HFFc6 (cell line): ENCODE results near the gene ZNF213. TPM values are rescaled to one million over a fixed set of nuclear protein-coding genes. Genes with fewer than 3 reads are reported as not detected.

Experiments used
- DNase-seq: peaks from one replicate; pipeline ENCODE4 v3.0.0-alpha.2; 2018
- H3K27ac Mint-ChIP-seq: 2 replicates; pipeline ENCODE4 v1.8.0; 2020; ENCODE audit warnings: mild to moderate bottlenecking, mixed read lengths
- H3K27me3 Mint-ChIP-seq: 2 replicates; pipeline ENCODE4 v1.8.0; 2021; ENCODE audit warnings: mild to moderate bottlenecking, moderate library complexity, mixed read lengths; ENCODE audit not compliant: insufficient read depth
- H3K36me3 Mint-ChIP-seq: 2 replicates; pipeline ENCODE4 v1.8.0; 2021; ENCODE audit warnings: low read depth, mixed read lengths
- H3K4me1 Mint-ChIP-seq: 2 replicates; pipeline ENCODE4 v1.8.0; 2020; ENCODE audit warnings: low read depth, mixed read lengths
- H3K4me3 Mint-ChIP-seq: 2 replicates; pipeline ENCODE4 v1.8.0; 2020; ENCODE audit warnings: mild to moderate bottlenecking, moderate library complexity, mixed read lengths
- H3K9me3 Mint-ChIP-seq: 2 replicates; pipeline ENCODE4 v1.8.0; 2020; ENCODE audit warnings: mild to moderate bottlenecking, mixed read lengths
- total RNA-seq, 6 experiments: library from RNA; stranded (reverse); fragmentation: NEBNext Ultra II Directional; extraction: Animal tissue kit (Norgen Biotek cat#: 25700); gene quantifications; 2 replicates in 1 of 6; 3 replicates in 5 of 6; pipeline ENCODE4 v1.2.3, GENCODE V29; 2021
- TF ChIP-seq, protein P1 (sequence below): fragments of 200-600 bp; sonication (generic); IDR thresholded peaks from 2 replicates; pipeline ENCODE4 v1.5.0; 2021; ENCODE audit warnings: antibody characterized with exemption, mild to moderate bottlenecking

The ZNF213 gene
- total RNA-seq, 6 experiments from 2014 or later = 5.9 to 7.3 (median 6.9) TPM

DNA sequence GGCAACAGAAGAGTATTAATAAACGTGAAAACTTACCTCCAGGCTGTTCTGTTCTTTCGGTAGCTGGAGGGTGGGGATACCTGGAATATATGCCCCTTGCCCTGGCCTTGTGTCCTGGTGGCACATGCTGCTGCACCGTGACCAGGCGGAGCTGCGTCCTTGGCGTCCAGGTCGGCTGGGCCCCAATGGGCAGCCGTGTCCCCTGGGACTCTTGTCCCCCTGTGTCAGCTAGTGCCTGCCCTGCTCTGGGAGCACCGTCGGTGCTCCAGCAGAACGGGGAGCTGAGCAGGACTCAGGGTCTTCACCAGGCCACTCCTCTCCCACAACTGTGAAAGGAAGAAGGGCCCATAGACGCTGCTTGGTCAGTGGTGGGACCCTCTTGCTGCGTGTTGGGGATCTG is 7.9 kb downstream of the ZNF213 start:
- Mint-ChIP-seq H3K27me3 (no peaks in the 10 kb centered on the region; the same call in none of the 2 replicates), H3K4me1 (peaks cover 10% of the 10 kb centered on the region; the same call in 1 of the 2 replicates), H3K9me3 (no peaks in the 10 kb centered on the region), H3K36me3 (peaks cover 7% of the 10 kb centered on the region), H3K4me3 (no peak overlapping the region), H3K27ac (no peak overlapping the region)
- DNase-seq = no peak
- TF ChIP-seq, protein P1, sequence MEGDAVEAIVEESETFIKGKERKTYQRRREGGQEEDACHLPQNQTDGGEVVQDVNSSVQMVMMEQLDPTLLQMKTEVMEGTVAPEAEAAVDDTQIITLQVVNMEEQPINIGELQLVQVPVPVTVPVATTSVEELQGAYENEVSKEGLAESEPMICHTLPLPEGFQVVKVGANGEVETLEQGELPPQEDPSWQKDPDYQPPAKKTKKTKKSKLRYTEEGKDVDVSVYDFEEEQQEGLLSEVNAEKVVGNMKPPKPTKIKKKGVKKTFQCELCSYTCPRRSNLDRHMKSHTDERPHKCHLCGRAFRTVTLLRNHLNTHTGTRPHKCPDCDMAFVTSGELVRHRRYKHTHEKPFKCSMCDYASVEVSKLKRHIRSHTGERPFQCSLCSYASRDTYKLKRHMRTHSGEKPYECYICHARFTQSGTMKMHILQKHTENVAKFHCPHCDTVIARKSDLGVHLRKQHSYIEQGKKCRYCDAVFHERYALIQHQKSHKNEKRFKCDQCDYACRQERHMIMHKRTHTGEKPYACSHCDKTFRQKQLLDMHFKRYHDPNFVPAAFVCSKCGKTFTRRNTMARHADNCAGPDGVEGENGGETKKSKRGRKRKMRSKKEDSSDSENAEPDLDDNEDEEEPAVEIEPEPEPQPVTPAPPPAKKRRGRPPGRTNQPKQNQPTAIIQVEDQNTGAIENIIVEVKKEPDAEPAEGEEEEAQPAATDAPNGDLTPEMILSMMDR = no peak

DNA sequence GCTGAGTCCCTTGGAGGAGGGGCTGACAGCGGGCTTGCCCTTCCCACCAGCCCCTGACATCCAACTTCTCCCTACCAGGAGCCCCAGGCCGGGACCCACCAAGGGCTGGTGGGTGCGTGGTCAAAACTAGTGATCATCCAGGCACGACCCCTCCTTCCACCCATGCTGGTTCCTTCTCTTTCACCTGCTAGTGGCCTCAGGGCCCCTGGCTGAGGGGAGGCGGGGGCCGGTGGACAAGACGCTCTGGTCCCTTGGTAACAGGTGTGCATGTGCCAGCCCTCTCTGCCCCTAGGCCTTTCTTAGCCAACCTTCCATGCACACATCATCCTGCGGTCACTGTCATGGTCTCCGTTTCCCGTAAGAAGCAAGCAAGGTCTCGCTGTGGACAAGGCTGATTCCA is 8.4 kb downstream of the ZNF213 start:
- no peaks in the 10 kb centered on the region; the same call in none of the 2 replicates for H3K27me3 Mint-ChIP-seq

DNA sequence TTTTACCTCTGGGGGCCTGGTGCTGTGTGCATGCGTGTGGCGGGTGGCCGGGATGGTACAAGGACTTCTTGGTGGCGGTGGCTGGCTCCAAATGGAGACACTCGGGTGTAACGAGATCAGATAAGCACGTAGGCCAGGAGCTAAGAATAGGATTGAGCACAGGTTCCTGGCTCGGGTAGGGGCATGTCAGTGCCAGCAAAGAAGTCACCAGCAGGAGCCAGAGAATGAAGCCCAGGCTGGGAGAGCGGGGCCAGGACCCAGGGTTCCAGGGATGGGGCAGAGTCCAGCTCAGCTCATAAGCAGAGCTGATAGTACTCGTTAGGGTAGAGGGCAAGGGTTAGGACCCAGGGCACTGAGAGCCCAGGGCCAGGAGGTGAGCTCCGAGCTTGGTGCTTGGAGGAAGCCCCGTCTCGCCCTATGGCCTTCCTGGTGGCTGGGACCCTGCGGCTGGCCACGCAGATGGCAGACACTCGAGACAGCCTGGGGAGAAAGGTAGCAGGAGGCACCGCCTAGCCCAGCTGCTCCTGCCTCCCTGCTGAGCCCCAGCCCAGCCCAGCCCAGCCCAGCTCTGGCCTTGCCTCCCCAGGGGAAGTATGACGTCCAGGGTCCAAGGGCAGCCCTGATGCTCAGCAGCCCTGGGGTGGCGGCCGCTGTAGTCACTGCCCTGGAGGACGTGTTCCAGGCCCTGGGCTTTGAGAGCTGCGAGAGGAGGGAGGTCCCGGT is 8.9 kb downstream of the ZNF213 start:
- peaks cover 10% of the 10 kb centered on the region; the same call in 1 of the 2 replicates for H3K4me1 Mint-ChIP-seq
- H3K27me3 Mint-ChIP-seq = no peaks in the 10 kb centered on the region; the same call in none of the 2 replicates
- H3K9me3 Mint-ChIP-seq = no peaks in the 10 kb centered on the region
- H3K27ac Mint-ChIP-seq = no peak overlapping the region
- no peak overlapping the region for H3K4me3 Mint-ChIP-seq
- DNase-seq = no peak
- peaks cover 7% of the 10 kb centered on the region for H3K36me3 Mint-ChIP-seq
- TF ChIP-seq, protein P1 = no peak

More for the DNA sequence above, 8.4 kb downstream of the ZNF213 start:
- TF ChIP-seq, protein P1 = no peak
- Mint-ChIP-seq H3K4me1 (peaks cover 10% of the 10 kb centered on the region; the same call in 1 of the 2 replicates), H3K9me3 (no peaks in the 10 kb centered on the region), H3K27ac (no peak overlapping the region), H3K4me3 (no peak overlapping the region), H3K36me3 (peaks cover 7% of the 10 kb centered on the region)
- no peak for DNase-seq

DNA sequence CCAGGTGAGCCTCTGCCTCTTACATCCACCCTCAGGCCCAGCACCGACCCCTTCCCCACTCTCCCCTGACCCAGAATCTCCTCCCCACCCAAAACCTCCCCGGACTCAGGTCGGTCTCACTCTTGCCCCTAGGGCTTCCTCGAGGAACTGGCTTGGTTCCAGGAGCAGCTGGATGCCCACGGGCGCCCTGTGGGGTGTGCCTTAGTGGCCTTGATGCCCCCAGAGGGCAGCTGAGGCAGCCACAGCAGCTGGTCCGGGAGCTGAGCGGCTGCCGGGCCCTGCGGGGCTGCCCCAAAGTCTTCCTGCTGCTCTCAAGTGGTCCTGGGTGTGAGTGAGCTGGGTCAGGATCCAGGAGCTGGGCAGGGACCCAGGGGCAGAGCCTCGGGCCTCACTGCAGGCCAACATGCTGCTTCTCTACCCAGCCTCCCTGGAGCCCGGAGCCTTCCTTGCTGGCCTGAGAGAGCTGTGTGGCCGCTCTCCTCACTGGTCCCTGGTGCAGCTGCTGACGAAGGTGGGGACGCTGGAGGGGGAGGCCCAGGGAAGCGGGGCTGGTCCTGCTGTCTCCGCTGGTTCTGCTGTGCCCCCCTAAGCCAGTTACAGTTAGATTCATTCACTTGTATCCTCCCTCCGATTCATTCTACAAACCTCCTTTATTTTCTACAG is 9.6 kb downstream of the ZNF213 start:
- Mint-ChIP-seq H3K36me3 (peaks cover 7% of the 10 kb centered on the region), H3K4me1 (peaks cover 4% of the 10 kb centered on the region; the same call in 1 of the 2 replicates), H3K9me3 (no peaks in the 10 kb centered on the region), H3K4me3 (no peak overlapping the region), H3K27me3 (no peaks in the 10 kb centered on the region; the same call in none of the 2 replicates), H3K27ac (no peak overlapping the region)
- DNase-seq = no peak
- TF ChIP-seq, protein P1 = no peak

DNA sequence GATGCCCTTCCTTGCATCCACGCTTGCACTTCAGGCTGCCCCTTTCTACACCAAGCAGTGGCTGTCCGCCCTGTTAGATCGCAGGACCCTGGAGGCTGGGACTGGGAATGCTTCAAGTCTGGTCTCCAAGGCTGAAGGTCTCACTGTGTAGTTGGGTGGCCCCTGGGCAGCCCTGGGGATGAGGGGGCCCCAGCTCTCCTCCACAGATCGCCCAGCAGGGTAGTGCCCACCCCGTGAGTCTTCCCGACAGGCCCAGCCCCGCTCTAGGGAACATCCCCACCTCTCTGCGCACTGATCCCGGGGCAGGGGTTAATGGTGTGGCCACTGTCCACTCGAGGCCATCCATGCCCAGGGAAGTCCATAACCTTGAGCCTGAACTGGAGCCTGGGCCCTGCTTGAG is 10.3 kb downstream of the ZNF213 start:
- Mint-ChIP-seq H3K27ac (no peak overlapping the region), H3K4me1 (no peaks in the 10 kb centered on the region), H3K9me3 (no peaks in the 10 kb centered on the region), H3K4me3 (no peak overlapping the region), H3K36me3 (peaks cover 7% of the 10 kb centered on the region), H3K27me3 (no peaks in the 10 kb centered on the region; the same call in none of the 2 replicates)
- TF ChIP-seq, protein P1 = no peak
- DNase-seq = no peak
